GM12878 (cell line): Measurements from ENCODE around the gene AFAP1L2. TPM values are rescaled to one million over a fixed set of nuclear protein-coding genes. Genes with fewer than 3 reads are reported as not detected.
A peak's percentile ranks its signal among the peaks of the same experiment; 100 is the strongest.

Experiments used
- ATAC-seq: fragments of 200-7000 bp; cut with Tn5 transposase; 3 replicates; pipeline ENCODE4 v1.9.1; 2020; ENCODE audit warnings: mild to moderate bottlenecking, moderate library complexity
- BruUV-seq: library from RNA; stranded (reverse); fragments of 400-500 nt; replicated peaks from 2 replicates; lab custom pipeline; 2021; lab: Mats Ljungman, UMichigan
- CTCF ChIA-PET: fragments of 300-600 bp; sonication (Branson Sonifier 250); formaldehyde crosslinking; extraction: SDS; loops from one replicate; lab custom pipeline; 2021; ENCODE audit warnings: inconsistent platforms; lab: Yijun Ruan, JAX
- POLR2A ChIA-PET: fragments of 350-600 bp; formaldehyde crosslinking; extraction: SDS; loops from one replicate; lab custom pipeline; 2021; ENCODE audit warnings: inconsistent platforms; lab: Charles Lee
- RAD21 ChIA-PET: fragments of 300-600 bp; sonication (Branson Sonifier 250); formaldehyde crosslinking; loops from one replicate; lab custom pipeline; 2023; ENCODE audit warnings: antibody characterized with exemption; ENCODE audit not compliant: unreplicated experiment; lab: Charles Lee
- SMC1A ChIA-PET: fragments of 300-600 bp; sonication (Branson Sonifier 250); formaldehyde crosslinking; loops from one replicate; lab custom pipeline; 2023; ENCODE audit not compliant: unreplicated experiment, uncharacterized antibody; lab: Charles Lee
- DNase-seq: peaks from one replicate; pipeline ENCODE4 v3.0.0-alpha.2; 2011; ENCODE audit warnings: low read depth, low spot score
- FAIRE-seq: peaks from 3 replicates; lab custom pipeline; 2011; peaks lifted over from hg19 to GRCh38; lab: Jason Lieb, UNC
- H2AFZ ChIP-seq: 2 replicates; pipeline ENCODE4 v1.6.0; 2011; ENCODE audit warnings: low read depth, low read length, control low read depth; ENCODE audit not compliant: control insufficient read depth
- H3K27ac ChIP-seq: 2 replicates; pipeline ENCODE4 v1.5.1; 2011; ENCODE audit warnings: control low read depth; ENCODE audit not compliant: control insufficient read depth, insufficient read depth
- H3K27me3 ChIP-seq, 2 experiments: replicated peaks in 1 of 2; 2 replicates each; pipeline versions ENCODE4 v1.6.0 to v1.6.1; 2011; ENCODE audit warnings: low read length in 1 of 2; ENCODE audit not compliant: control insufficient read depth in 2 of 2, insufficient read depth in 2 of 2
- H3K36me3 ChIP-seq, 2 experiments: 2 replicates each; pipeline ENCODE4 v1.5.1; 2011; ENCODE audit warnings: low read length in 1 of 2; ENCODE audit not compliant: control insufficient read depth in 2 of 2, insufficient read depth in 2 of 2
- H3K4me1 ChIP-seq: 2 replicates; pipeline ENCODE4 v1.6.1; 2011; ENCODE audit warnings: mild to moderate bottlenecking, low read length, moderate library complexity, mixed read lengths; ENCODE audit not compliant: control insufficient read depth, insufficient read depth
- H3K4me2 ChIP-seq: 2 replicates; pipeline ENCODE4 v1.6.0; 2011; ENCODE audit warnings: control low read depth; ENCODE audit not compliant: control insufficient read depth, insufficient read depth
- H3K4me3 ChIP-seq: fragments of 200-600 bp; sonication (generic); 2 replicates; pipeline ENCODE4 v1.5.1; 2016
- H3K79me2 ChIP-seq: 2 replicates; pipeline ENCODE4 v1.6.0; 2011; ENCODE audit warnings: low read length; ENCODE audit not compliant: control insufficient read depth, insufficient read depth
- H3K9ac ChIP-seq: 2 replicates; pipeline ENCODE4 v1.8.0; 2011; ENCODE audit warnings: low read length, control low read depth, mixed read lengths; ENCODE audit not compliant: control insufficient read depth, insufficient read depth
- H3K9me3 ChIP-seq: replicated peaks from 3 replicates; pipeline ENCODE4 v1.5.1; 2011; ENCODE audit warnings: mild to moderate bottlenecking, low read length; ENCODE audit not compliant: control insufficient read depth, insufficient read depth
- H4K20me1 ChIP-seq: 2 replicates; pipeline ENCODE4 v1.6.0; 2011; ENCODE audit not compliant: control insufficient read depth, insufficient read depth
- BHLHE40 ChIP-seq, 2 experiments: fragments of 450-650 bp in 1 of 2; IDR thresholded peaks; 2 replicates each; pipeline ENCODE4 v1.6.1; 2011 to 2017; ENCODE audit warnings: low read depth in 2 of 2, borderline replicate concordance in 1 of 2, improper control_type of control experiment in 1 of 2, low read length in 1 of 2, mild to moderate bottlenecking in 1 of 2
- CBX5 ChIP-seq: sonication (generic); IDR thresholded peaks from 2 replicates; pipeline ENCODE4 v1.6.1; 2016; ENCODE audit warnings: low read depth, moderate library complexity, mild to moderate bottlenecking, inconsistent platforms
- FOS ChIP-seq: IDR thresholded peaks from 3 replicates; pipeline ENCODE4 v1.6.1; 2011; ENCODE audit warnings: borderline replicate concordance; ENCODE audit not compliant: insufficient read length; ENCODE audit errors: extremely low read depth
- JUNB ChIP-seq: IDR thresholded peaks from 2 replicates; pipeline ENCODE4 v1.6.1; 2016; ENCODE audit warnings: antibody characterized with exemption, mild to moderate bottlenecking
- RELA ChIP-seq: fragments of 450-650 bp; IDR thresholded peaks from 2 replicates; pipeline ENCODE4 v1.8.0; 2014; ENCODE audit warnings: borderline replicate concordance; ENCODE audit not compliant: partially characterized antibody
- RUNX3 ChIP-seq: IDR thresholded peaks from 2 replicates; pipeline ENCODE4 v1.6.1; 2012; ENCODE audit warnings: low read length, inconsistent platforms
- TARDBP ChIP-seq: IDR thresholded peaks from 2 replicates; pipeline ENCODE4 v1.6.1; 2016; ENCODE audit warnings: borderline replicate concordance
- ZNF384 ChIP-seq: IDR thresholded peaks from 2 replicates; pipeline ENCODE4 v1.6.1; 2012; ENCODE audit warnings: low read depth, mild to moderate bottlenecking, low read length, improper control_type of control experiment, borderline replicate concordance
- ZNF622 ChIP-seq: fragments of 450-650 bp; IDR thresholded peaks from 2 replicates; pipeline ENCODE4 v1.6.1; 2017; ENCODE audit warnings: mild to moderate bottlenecking, inconsistent platforms
- ZZZ3 ChIP-seq: IDR thresholded peaks from 2 replicates; pipeline ENCODE4 v1.6.1; 2011; ENCODE audit warnings: low read depth; ENCODE audit not compliant: control insufficient read depth, insufficient read length
- WGBS: methylation state at CpG from one replicate; pipeline ENCODE4 v1.1.6; 2016; ENCODE audit warnings: low lambda C conversion rate; ENCODE audit not compliant: insufficient replicate concordance, insufficient coverage; ENCODE audit errors: missing lambda C conversion rate; 5-methylcytosine and 5-hydroxymethylcytosine counted together
- in situ Hi-C: fragments of 300-500 bp; cut with MboI; formaldehyde crosslinking; loops from 9 replicates; pipeline ENCODE4 v1.14.3; 2018; ENCODE audit warnings: mixed read lengths
- intact Hi-C: fragments of 100-400 bp; cut with micrococcal nuclease; formaldehyde crosslinking; loops from one replicate; pipeline ENCODE4 v1.14.2; 2022; ENCODE audit not compliant: unreplicated experiment
- polyA plus RNA-seq, 11 experiments: library from polyadenylated mRNA; depleted of rRNA in 4 of 11; unstranded in 6 of 11; stranded (reverse) in 5 of 11; fragments of >200 nt; fragmentation: Nextera tagmentation in 4 of 11; fragmentation: Illumina TruSeq in 1 of 11; extraction: Ambion mirVana in 4 of 11; extraction: Trizol in 1 of 11; gene quantifications; 1 replicate in 1 of 11; 2 replicates in 10 of 11; pipeline versions ENCODE4 v1.2.1 to v1.2.3, GENCODE V29; 2011 to 2016; ENCODE audit warnings: inconsistent platforms in 2 of 11, missing spikeins in 2 of 11, low read depth in 1 of 11
- total RNA-seq, 4 experiments: library from RNA; depleted of rRNA in 3 of 4; stranded (reverse); fragments of >200 nt in 3 of 4; fragmentation: Illumina TruSeq in 1 of 4; extraction: Trizol in 1 of 4; gene quantifications; 2 replicates each; pipeline versions ENCODE4 v1.2.1 to v1.2.3, GENCODE V29; 2013 to 2021
- TF ChIP-seq, protein P1 (sequence below): fragments of 450-650 bp; IDR thresholded peaks from 2 replicates; pipeline ENCODE4 v1.6.1; 2017; ENCODE audit warnings: borderline replicate concordance

AFAP1L2 gene
- total and polyA plus RNA-seq, 10 of the 15 experiments (the other 5 are each of a cell fraction or from before 2014, with no cell fraction given), result 0.03 to 4.0 (median 0.34) TPM

DNA sequence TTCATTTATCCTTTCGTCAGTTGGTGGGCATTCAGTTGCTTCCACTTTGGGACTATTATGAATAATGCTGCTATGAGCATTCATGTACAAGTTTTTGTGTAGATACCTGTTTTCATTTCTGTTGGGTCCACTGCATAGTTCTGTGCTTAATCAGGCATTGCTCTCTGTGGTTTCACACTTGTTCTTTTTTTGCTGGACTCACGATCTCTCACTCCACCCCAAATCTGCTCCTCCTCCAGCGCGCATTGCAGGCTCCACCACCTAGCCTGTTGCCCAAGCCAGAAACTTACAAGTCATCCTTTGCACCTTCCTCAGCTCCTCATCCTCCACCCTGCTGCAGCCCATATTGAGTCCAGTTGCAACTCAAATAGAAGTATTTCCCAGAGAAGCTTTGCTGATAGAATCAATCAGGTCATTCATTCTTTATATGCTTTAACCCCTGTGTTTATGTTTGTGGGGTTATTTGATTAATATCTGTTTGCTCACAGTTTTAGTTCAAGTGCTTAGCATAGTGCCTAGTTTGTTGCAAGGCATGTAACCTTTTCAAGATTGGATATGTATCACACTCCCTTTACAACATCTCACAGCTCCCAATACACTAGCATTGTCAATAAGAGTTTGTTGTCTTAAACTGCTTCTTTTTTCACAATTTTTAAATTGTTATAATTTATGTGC lies 16.6 kb upstream of the AFAP1L2 start:
- ChIA-PET SMC1A (no interaction called here), RAD21 (interaction anchor here (1.3 kb wide), 1 partner anchor 13 kb away, joined by 3 read pairs; no protein-coding TSS in a partner anchor), POLR2A (no interaction called here), CTCF (no interaction called here)
- TF ChIP-seq FOS (no peak), RELA (no peak), ZZZ3 (no peak), JUNB (no peak), RUNX3 (peak; percentile 35; the same call in 1 of the 2 replicates), BHLHE40 (IDR thresholded peaks at IDR 0.05; ENCODE audit: borderline replicate concordance in 1 of 2, low read depth in 2 of 2, low read length in 1 of 2) (peak in 1 of 2 experiments; percentile 41; a peak in 1 of 4 replicates)
- H3K27ac ChIP-seq, result no peak overlapping the region
- no peak overlapping the region for H2AFZ ChIP-seq
- WGBS, result 49% methylated on average over 4 of the region's 4 CpGs
- intact Hi-C loops (no loop called here), in situ Hi-C loops (no loop called here)
- no peak overlapping the region for H3K9ac ChIP-seq
- H3K4me1 ChIP-seq, result 0 out of 2 replicates have a peak, but pooled peaks cover 5% of the 10 kb centered on the region
- FAIRE-seq (no peak), ATAC-seq (peak; percentile 84), DNase-seq (no peak)
- no peak overlapping the region for H3K4me2 ChIP-seq
- H3K36me3 ChIP-seq, result no peaks in the 10 kb centered on the region
- BruUV-seq, result no TSS peak
- no peaks in the 10 kb centered on the region for H3K9me3 ChIP-seq
- H4K20me1 ChIP-seq, result no peaks in the 10 kb centered on the region
- no peaks in the 10 kb centered on the region for H3K79me2 ChIP-seq
- H3K4me3 ChIP-seq, result no peak overlapping the region
- 0 out of 4 replicates have a peak, but pooled peaks cover 0 to 2% of the 10 kb centered on the region in 2 experiments for H3K27me3 ChIP-seq

DNA sequence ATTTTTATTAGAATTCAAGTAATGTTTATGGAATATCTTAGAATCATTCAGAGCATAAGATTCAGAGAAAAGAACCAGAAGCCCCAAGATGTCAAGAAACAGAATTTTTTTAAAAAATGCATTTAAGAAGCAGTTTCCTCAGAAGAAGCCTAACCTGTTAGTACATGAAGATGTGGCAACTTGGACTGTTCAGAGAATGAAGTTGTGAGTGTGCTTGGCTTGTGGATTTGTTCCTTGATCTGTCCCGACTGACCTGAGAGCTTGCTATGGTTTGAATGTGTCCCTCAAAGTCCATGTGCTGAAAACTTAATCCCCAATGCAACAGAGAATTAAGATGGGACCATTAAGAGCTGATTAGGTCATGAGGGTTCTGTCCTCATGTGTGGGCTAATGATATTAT lies 13.8 kb upstream of the AFAP1L2 start:
- ChIA-PET SMC1A (no interaction called here), POLR2A (no interaction called here), RAD21 (interaction anchor here (0.6 kb wide), 1 partner anchor 19 kb away, joined by 4 read pairs; no protein-coding TSS in a partner anchor), CTCF (interaction anchor here (1.8 kb wide), 1 partner anchor 114 kb away, joined by 4 read pairs; no protein-coding TSS in a partner anchor)
- TF ChIP-seq TARDBP (no peak), CBX5 (no peak), FOS (no peak), ZNF384 (no peak), ZNF622 (no peak)
- TF ChIP-seq, protein P1, sequence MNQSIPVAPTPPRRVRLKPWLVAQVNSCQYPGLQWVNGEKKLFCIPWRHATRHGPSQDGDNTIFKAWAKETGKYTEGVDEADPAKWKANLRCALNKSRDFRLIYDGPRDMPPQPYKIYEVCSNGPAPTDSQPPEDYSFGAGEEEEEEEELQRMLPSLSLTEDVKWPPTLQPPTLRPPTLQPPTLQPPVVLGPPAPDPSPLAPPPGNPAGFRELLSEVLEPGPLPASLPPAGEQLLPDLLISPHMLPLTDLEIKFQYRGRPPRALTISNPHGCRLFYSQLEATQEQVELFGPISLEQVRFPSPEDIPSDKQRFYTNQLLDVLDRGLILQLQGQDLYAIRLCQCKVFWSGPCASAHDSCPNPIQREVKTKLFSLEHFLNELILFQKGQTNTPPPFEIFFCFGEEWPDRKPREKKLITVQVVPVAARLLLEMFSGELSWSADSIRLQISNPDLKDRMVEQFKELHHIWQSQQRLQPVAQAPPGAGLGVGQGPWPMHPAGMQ, result no peak
- Histone ChIP-seq H3K4me2 (no peak overlapping the region), H4K20me1 (no peaks in the 10 kb centered on the region), H2AFZ (no peak overlapping the region), H3K36me3 (no peaks in the 10 kb centered on the region), H3K27ac (no peak overlapping the region), H3K9me3 (no peaks in the 10 kb centered on the region), H3K9ac (no peak overlapping the region), H3K4me1 (0 out of 2 replicates have a peak, but pooled peaks cover 5% of the 10 kb centered on the region), H3K4me3 (no peak overlapping the region), H3K27me3 (0 out of 4 replicates have a peak, but pooled peaks cover 0 to 3% of the 10 kb centered on the region in 2 experiments), H3K79me2 (no peaks in the 10 kb centered on the region)
- WGBS, result 27% methylated on average over 1 of the region's 1 CpG
- intact Hi-C loops, result no loop called here
- no TSS peak for BruUV-seq
- FAIRE-seq (no peak), DNase-seq (no peak), ATAC-seq (no peak)
- in situ Hi-C loops, result no loop called here
